Stimulated activated effector memory CD8-positive, alpha-beta T cell treated with anti-CD3 and anti-CD28 coated beads, Interleukin-12 subunit alpha, Interleukin-12 subunit beta, amount 100 ng/mL, for 72 hours (primary cell): ENCODE measurements around the gene ODC1.
A peak's percentile ranks its signal among the peaks of the same experiment; 100 is the strongest.
"Not testable (repeated sequence)": the region's sequence is repeated elsewhere in the genome, so short reads cannot be mapped to it uniquely, and the experiment has no call there.

Experiments used
- ATAC-seq: fragments of 150-1000 bp; cut with Tn5 transposase; 2 replicates; pipeline ENCODE4 v1.10.0; 2021
- DNase-seq, 2 donors: peaks; one replicate each; pipeline ENCODE4 v3.0.0; 2021 to 2022; ENCODE audit warnings: low spot score in 2 of 2
- H3K27ac Mint-ChIP-seq: one replicate; pipeline ENCODE4 v1.8.0; 2022; ENCODE audit warnings: mild to moderate bottlenecking, mixed read lengths
- H3K36me3 Mint-ChIP-seq: one replicate; pipeline ENCODE4 v1.8.0; 2022; ENCODE audit warnings: mild to moderate bottlenecking, mixed read lengths
- H3K4me1 Mint-ChIP-seq: one replicate; pipeline ENCODE4 v1.8.0; 2022; ENCODE audit warnings: mixed read lengths
- H3K4me3 Mint-ChIP-seq: one replicate; pipeline ENCODE4 v1.8.0; 2022; ENCODE audit warnings: mild to moderate bottlenecking, mixed read lengths
- H3K9me3 Mint-ChIP-seq: one replicate; pipeline ENCODE4 v1.8.0; 2022; ENCODE audit warnings: mixed read lengths

Gene ODC1

DNA sequence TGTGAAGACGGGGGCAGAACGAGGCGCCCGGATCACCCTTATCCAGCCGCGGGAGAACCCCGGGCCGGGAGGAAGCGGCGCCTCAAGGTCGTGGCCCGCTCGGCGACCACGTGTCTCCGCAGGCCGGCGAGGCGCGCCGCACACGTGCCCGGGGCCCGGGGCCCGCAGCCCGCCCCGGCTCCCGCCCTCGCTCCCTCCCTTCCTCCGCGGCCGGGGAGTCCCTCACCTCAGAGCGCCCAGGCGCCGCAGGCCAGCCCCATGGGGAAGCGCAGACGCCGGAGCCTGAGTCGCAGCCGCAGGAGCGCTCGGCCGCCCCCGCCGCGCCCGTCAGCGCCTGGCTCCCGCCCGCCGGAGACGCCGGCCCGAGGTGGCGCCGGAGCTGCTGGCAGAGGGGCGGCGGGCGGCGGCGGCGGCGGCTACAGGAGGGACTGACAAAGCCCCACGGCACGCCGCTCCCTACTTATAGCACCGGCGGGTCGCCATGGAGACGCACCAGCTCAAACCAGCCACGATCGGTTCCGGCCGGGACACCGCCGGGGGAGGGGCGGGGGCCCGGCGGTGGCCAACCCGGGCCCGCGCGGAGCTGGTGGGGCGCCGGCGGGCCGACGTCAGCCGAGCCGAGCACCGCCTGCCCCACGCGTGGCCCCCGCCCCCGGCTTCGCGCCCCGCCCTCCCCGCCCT is at the start of gene ODC1:
Gene ODC1, minus strand, starts transcription at position 433 of the 681 bp plus-strand sequence. CDS start 3,295 bp downstream, outside the sequence.
- DNase-seq (peak; percentile 88 to 98), ATAC-seq (peak; percentile 85)
- peaks cover 35% of the 10 kb centered on the region for H3K36me3 Mint-ChIP-seq
- peaks cover 37% of the 10 kb centered on the region for H3K4me1 Mint-ChIP-seq
- no peaks in the 10 kb centered on the region for H3K9me3 Mint-ChIP-seq
- H3K4me3 Mint-ChIP-seq: peak within 1 kb of the TSS; percentile 76
- peak within 1 kb of the TSS; percentile 86 for H3K27ac Mint-ChIP-seq

DNA sequence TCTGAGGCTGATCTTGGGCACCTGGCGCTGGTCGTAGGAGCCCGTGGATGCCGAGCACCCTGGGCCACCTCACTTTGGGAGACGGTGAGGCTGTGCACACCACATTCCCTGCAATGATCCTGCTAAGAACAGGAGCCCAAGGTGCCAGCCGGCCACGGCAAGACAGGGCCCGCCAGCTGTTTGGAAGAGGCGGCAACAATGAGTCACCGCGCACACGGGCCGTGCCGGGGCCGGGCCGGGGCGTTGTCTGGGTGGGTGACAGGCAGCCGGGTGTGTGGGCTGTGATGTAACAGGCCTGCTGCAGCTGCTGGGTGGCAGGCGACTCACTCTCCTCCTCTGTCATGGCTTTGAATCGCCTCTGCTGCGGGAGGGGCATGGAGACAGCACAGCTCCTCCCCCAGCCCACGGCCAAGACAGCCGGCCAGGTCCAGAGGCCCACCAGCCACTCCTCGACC is 49.7 kb upstream of the ODC1 start:
- no peaks in the 10 kb centered on the region for H3K9me3 Mint-ChIP-seq
- no peaks in the 10 kb centered on the region for H3K36me3 Mint-ChIP-seq
- no peak overlapping the region for H3K4me3 Mint-ChIP-seq
- H3K4me1 Mint-ChIP-seq: peaks cover 45% of the 10 kb centered on the region
- DNase-seq: peak; percentile 52 to 60
- peak; percentile 80 for ATAC-seq
- H3K27ac Mint-ChIP-seq: no peak overlapping the region

DNA sequence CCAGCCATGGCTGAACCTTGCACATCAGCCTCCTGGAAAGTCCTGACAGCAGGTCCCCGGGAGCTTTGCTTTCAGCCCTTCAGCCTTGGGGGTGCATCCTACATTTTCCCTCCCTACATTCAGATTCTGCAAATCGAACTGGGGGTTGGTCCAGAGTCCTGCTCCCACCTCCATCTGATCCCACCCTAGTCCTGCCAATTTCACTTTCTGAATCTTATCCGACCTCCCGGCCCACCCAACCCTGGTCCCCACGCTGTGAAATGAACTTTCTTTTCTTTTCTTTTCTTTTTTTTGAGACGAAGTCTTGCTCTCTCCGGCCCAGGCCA is 47.8 kb upstream of the ODC1 start:
- no peak overlapping the region for H3K4me3 Mint-ChIP-seq
- peak overlapping the region; percentile 64 for H3K27ac Mint-ChIP-seq
- H3K4me1 Mint-ChIP-seq: peaks cover 45% of the 10 kb centered on the region
- H3K9me3 Mint-ChIP-seq: no peaks in the 10 kb centered on the region
- DNase-seq (peak in 1 of 2 donors; percentile 30), ATAC-seq (no peak)
- no peaks in the 10 kb centered on the region for H3K36me3 Mint-ChIP-seq

DNA sequence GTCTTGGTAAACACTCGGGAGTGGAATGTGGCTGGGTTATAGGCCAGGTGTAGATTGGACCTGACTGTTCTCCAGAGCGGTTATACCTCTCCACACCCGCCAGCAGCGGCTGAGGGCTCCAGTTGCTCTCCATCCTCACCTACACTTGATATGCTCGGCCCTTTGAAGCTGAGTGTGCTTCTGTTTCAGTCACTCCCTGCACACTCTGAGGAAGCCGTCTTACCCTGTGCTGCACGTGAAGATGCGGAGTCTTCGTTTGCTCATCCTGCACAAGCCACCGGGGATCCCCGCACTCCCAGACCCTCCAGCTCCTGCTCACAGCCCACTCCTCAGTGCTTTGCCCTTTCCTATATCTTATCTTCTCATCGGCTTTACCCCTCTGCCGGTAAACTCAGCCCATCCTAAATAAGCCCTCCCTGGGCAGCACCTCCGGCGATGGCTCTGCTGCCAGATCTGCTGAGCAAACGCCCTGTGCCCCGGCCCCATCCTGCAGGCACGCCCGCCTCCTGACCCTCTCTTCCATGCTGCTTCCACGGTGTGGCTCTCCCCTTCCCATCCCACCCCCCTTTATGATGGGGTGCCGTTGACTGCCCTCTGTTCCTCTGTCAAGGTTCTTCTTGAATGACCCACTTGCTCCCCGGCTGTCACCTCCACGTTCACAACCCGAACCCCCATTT is 47.3 kb upstream of the ODC1 start:
- peaks cover 45% of the 10 kb centered on the region for H3K4me1 Mint-ChIP-seq
- DNase-seq (peak in 1 of 2 donors; percentile 46), ATAC-seq (no peak)
- H3K36me3 Mint-ChIP-seq: no peaks in the 10 kb centered on the region
- H3K9me3 Mint-ChIP-seq: no peaks in the 10 kb centered on the region
- peak overlapping the region; percentile 64 for H3K27ac Mint-ChIP-seq
- H3K4me3 Mint-ChIP-seq: no peak overlapping the region

DNA sequence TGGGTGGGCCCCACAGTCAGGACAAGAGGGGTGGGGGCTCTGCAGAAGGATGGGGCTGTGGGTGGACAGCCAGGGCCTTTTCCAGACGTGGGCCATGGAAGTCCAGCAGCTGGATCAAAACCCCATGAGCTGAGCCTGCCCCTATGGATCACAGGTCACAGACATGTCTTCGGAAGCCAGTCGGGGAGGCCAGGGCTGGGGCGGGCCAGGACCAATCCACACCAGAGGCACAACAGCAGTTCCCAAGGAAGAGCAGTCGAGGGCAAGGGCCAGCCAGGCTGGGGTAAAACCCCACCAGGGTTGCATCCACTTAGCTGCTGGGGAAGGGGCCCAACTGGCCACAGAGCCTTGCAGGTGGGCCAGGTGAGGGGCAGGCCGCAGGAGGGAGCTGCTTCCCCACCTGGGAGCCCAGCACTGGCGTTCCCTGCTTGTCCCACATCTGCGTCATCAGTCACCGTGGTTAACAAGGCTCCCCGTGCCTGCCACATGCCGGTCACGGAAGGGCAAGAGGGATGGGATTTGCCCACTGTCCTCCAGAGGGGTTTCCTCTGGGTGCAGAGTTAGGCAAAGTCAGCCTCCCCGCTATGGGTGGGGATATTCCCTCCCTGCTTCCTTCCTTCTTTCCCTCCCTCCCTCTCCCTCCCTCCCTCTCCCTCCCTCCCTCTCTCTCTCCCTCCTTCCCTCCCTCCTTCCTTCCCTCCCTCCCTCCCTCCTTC is 46.4 kb upstream of the ODC1 start:
- peaks cover 45% of the 10 kb centered on the region for H3K4me1 Mint-ChIP-seq
- H3K9me3 Mint-ChIP-seq: no peaks in the 10 kb centered on the region
- ATAC-seq: no peak
- no peaks in the 10 kb centered on the region for H3K36me3 Mint-ChIP-seq
- peak overlapping the region; percentile 56 for H3K27ac Mint-ChIP-seq
- H3K4me3 Mint-ChIP-seq: no peak overlapping the region
- peak in 1 of 2 donors; percentile 45 for DNase-seq

DNA sequence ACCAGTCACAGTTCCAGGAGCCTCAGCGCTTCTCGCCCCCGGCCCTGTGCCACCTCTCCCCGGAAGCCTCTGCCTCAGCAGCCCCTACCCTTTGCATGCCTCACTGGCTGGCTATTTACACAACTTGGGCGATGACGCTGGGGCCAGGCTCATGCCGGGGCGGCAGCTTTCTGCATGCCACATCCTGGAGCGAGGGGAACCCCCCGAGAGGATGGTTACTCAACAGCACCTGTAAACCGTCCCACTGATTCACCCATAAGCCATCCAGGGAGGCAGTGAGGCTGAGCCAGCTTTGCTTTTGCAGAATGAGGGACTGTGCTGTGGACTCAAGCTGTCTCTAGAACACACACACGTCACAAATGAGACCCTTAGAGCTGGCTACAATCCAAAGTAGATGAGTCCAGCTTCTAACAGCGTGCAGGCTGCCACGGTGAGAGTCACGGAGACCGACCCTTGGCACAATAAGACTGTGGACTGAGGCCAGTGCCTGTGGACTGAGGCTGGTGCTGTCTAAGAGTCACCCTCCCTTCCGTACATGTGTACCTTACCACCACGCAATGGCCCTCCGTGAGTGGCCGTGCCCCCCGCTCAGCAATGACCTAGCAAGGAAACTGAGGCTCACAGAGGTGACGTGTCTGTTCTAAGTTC is 45.6 kb upstream of the ODC1 start:
- Mint-ChIP-seq H3K4me1 (peaks cover 47% of the 10 kb centered on the region), H3K27ac (peak overlapping the region; percentile 56), H3K9me3 (no peaks in the 10 kb centered on the region), H3K36me3 (no peaks in the 10 kb centered on the region), H3K4me3 (peak overlapping the region; percentile 48)
- ATAC-seq (peak; percentile 97), DNase-seq (peak; percentile 69 to 87)

DNA sequence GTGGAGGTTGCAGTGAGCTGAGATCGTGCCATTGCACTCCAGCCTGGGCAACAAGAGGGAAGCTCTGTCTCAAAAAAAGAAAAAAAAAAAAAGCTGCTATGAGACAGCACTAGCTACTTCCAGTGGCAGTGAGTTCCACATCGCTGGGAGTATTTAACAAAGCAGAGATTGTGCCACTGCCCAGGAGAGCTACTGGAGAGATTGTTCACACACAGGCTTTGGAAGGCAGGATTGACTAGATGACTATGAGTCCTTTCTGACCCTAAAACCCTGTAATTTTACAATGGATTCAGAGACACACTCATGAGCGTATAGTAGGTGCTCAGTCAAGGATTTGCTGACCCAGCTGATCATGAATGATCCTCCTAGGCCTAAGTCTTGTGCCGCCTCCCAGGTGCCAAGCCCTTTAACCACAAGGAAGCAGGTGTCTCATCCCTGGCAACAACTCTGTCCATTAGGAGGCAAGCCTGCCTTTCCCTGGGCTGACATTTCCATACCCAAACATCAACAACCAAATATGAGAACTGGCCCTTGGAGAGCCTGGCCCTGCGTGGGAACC is 45.0 kb upstream of the ODC1 start:
- ATAC-seq (peak; percentile 3), DNase-seq (no peak)
- no peaks in the 10 kb centered on the region for H3K36me3 Mint-ChIP-seq
- no peaks in the 10 kb centered on the region for H3K9me3 Mint-ChIP-seq
- peaks cover 50% of the 10 kb centered on the region for H3K4me1 Mint-ChIP-seq
- H3K27ac Mint-ChIP-seq: peak overlapping the region; percentile 56
- peak overlapping the region; percentile 48 for H3K4me3 Mint-ChIP-seq

DNA sequence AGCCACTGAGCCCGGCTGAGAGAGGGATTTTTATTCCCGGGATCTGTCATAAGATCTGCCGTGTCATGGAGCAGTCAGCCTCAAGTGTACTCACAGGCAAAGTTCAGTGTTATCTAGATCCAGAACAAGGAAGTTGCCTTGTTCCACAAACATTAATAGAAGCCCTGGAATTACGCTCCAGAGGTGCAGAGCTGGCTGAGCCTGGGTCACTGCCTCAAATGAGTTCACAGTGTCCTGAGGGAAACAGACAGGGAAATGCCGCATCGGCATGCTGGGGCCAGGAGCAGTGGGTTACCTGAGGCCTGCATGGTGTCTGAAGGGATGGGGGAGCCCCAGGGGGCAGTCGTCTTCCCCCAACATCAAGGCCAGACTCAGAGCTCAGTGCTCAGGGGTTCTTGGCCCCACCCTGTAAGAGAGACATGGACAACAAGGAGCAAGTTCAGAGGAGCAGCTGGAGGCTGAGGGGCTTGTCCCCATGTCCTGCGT is 42.7 kb upstream of the ODC1 start:
- DNase-seq: peak in 1 of 2 donors; percentile 22
- Mint-ChIP-seq H3K4me1 (peaks cover 47% of the 10 kb centered on the region), H3K4me3 (no peak overlapping the region), H3K27ac (peak overlapping the region; percentile 36), H3K36me3 (no peaks in the 10 kb centered on the region), H3K9me3 (no peaks in the 10 kb centered on the region)
- ATAC-seq: no peak

DNA sequence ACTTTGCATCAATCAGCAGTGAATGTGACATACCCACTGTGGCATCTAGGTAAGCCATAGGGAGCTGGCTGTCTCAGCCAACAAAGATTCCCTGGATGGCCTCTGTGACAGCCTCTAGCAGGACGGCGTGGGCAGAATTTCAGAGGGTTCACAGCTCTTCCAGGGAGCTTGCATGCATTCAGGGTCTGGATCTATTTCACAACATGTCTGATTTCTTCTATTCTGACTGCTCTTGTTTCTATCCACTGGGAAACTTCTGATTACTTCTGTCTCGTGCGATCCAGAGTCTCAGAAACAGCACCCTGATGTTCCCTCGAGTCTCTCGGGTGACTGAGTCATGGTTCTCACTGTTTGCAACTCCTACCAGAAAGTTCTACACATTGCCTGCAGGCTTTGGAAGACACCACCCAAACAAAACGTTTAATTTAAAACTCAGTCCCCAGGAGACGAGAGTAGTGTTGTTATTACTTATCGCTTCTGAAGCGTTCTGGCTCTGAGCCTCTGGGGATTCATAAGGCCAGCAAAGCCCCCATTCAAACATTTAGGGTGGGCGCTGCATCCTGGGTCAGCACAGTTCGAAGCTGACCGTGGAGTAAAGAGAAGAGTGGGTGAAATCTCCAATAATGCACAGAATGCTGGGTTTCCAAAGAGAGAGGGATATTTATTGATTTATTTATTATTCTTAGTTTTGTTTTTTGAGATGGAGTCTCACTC is 41.9 kb upstream of the ODC1 start:
- H3K4me3 Mint-ChIP-seq: no peak overlapping the region
- no peaks in the 10 kb centered on the region for H3K9me3 Mint-ChIP-seq
- ATAC-seq (no peak), DNase-seq (no peak)
- peaks cover 40% of the 10 kb centered on the region for H3K4me1 Mint-ChIP-seq
- H3K36me3 Mint-ChIP-seq: no peaks in the 10 kb centered on the region
- H3K27ac Mint-ChIP-seq: no peak overlapping the region

DNA sequence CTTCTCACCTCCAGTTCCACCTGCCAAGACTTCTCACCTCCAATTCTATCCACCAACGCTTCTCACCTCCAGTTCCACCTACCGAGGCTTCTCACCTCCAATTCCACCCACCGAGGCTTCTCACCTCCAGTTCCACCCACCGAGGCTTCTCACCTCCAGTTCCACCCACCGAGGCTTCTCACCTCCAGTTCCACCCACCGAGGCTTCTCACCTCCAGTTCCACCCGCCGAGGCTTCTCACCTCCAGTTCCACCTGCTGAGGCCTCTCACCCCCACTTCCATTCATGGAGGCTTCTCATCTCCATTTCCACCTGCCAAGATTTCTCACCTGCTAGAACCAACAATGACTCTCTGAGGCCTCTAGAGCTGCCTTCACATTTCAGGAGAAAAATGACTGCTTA is 40.0 kb upstream of the ODC1 start:
- not testable (repeated sequence) for DNase-seq, H3K36me3 Mint-ChIP-seq, H3K9me3 Mint-ChIP-seq, ATAC-seq, H3K4me3 Mint-ChIP-seq
- Mint-ChIP-seq H3K4me1 (peaks cover 23% of the 10 kb centered on the region), H3K27ac (peak overlapping the region; percentile 90)

DNA sequence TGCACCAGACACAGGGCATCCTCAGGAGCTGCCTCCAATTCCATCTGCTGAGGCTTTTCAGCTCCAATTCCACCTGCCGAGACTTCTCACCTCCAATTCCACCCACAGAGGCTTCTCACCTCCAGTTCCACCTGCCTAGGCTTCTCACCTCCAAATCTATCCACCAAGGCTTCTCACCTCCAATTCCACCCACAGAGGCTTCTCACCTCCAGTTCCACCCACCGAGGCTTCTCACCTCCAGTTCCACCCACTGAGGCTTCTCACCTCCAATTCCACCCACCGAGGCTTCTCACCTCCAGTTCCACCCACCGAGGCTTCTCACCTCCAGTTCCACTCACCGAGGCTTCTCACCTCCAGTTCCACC is 39.6 kb upstream of the ODC1 start:
- Mint-ChIP-seq H3K27ac (peak overlapping the region; percentile 90), H3K4me1 (peaks cover 22% of the 10 kb centered on the region)
- H3K4me3 Mint-ChIP-seq, H3K36me3 Mint-ChIP-seq, H3K9me3 Mint-ChIP-seq, ATAC-seq, DNase-seq: not testable (repeated sequence)

DNA sequence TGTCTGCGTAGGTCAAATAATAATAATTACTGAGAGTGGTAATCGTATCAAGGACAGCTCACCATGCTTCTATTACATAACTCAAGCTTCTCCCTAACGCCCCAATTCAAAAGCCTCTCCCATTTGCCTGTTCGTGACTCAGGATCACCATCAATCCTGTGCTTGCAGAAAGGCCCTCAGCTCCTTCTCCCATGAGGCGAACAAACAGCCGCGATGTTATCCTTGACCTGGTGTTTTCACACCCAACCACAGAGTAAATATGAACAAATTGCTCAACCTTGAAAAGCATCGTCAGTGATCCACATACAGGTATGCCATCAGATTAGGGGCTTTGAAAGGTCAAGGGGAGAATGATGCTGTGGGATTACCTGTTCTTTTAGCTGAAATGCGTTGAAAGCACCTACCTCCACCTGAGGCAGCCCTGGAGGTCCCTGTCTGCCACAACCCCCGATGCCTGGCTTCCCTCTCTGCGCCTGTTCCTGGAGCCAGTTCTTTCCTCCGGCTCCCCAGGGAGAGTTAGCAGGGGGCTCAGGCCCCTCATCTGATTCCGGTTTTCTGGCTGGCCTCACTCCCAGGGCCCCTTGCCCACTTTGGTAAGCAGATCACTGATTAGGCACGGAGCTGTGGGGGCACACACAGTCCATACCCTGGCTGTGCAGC is 39.1 kb upstream of the ODC1 start:
- Mint-ChIP-seq H3K36me3 (no peaks in the 10 kb centered on the region), H3K27ac (peak overlapping the region; percentile 90), H3K4me3 (no peak overlapping the region), H3K9me3 (no peaks in the 10 kb centered on the region), H3K4me1 (peaks cover 22% of the 10 kb centered on the region)
- ATAC-seq: no peak
- no peak for DNase-seq

DNA sequence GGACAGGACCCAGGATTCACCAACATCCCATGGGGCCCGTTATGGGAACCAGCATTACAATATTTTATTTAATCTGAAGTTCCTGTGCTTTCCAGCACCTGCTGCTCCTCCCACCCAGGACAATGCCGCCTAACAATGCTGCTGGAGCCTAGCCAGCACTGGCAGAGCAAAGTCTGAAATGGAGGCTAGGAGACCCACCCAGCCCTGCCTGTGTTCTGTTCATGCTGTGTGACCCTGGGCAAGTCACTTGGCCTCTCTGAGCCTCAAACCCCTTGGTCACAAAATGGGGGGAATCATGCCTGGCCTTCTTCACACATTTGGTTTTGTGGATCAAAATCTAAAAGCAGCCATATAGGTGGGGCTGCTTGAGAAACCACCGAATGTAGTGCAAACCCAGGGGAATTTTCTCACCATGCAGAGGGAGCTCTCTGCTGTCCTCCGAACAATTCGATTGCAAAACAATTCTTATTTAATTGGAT is 38.5 kb upstream of the ODC1 start:
- Mint-ChIP-seq H3K4me1 (peaks cover 22% of the 10 kb centered on the region), H3K4me3 (no peak overlapping the region), H3K9me3 (no peaks in the 10 kb centered on the region), H3K36me3 (no peaks in the 10 kb centered on the region), H3K27ac (no peak overlapping the region)
- DNase-seq (no peak), ATAC-seq (peak; percentile 21)

DNA sequence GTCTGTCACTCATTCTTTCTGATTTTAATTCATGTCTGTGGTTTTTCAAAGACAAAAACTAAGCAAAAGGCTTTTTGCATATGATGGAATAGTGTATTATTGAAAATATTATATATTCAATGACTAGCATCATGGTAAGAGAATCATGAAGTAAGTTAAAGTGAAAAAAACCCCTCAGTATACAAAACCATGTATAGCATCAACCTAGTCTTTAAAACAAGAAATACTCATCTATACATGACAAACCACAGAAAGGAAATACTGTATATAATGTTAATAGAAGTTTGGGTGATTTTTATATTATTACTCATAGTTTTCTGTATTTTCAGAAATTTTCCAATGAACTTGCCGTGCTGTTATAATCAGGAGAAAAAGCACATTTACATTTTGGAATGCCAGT is 38.0 kb upstream of the ODC1 start:
- peak; percentile 28 for ATAC-seq
- H3K4me3 Mint-ChIP-seq: no peak overlapping the region
- H3K4me1 Mint-ChIP-seq: peaks cover 22% of the 10 kb centered on the region
- no peaks in the 10 kb centered on the region for H3K36me3 Mint-ChIP-seq
- H3K9me3 Mint-ChIP-seq: no peaks in the 10 kb centered on the region
- no peak for DNase-seq
- H3K27ac Mint-ChIP-seq: no peak overlapping the region
